CD4-positive, alpha-beta T cell treated with Interleukin-21 for 1 hour (primary cell): ENCODE measurements around the gene ZNF574.
A peak's percentile ranks its signal among the peaks of the same experiment; 100 is the strongest.

Source experiments
- DNase-seq: peaks from one replicate; pipeline ENCODE4 v3.0.0-alpha.2; 2020

The ZNF574 gene

DNA sequence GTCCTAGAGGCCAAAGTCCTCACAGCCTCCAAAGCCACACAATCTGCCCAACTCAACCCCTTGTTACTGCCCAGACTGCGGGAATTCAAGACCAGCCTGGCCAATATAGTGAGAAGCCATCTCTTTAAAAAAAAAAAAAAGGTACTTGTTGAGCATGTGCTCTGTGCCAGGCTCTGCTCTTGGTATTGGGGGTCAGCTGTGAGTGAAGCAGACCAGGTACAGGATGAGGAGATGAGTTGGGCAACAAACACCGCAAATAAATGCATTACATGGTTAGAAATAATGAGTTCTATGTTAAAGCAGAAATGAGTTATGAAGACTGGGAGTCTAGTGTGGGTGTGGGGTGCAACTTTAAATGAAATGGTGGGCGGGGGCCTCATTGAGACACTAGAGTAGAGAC lies 15.8 kb upstream of the ZNF574 start:
- DNase-seq, result no peak

DNA sequence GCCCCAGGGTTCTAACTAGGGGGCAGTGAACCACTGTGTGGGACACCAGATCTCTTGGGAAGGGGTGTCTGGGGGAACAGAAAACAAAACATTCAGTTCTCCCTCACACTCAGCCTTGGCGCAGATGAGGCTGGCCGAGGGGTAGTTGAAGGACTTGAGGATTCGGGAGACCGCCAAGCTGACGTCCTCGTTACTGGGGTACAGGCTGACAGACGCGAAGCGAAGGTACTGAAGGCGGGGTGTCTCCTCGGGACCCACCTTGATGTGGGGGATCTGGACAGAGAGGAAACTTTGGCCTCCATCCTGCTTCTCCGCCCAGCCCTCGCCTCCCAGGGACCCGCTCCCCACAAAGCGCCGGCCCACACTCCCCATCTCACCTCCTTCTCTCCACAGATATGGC lies 13.6 kb upstream of the ZNF574 start:
- DNase-seq, result no peak

DNA sequence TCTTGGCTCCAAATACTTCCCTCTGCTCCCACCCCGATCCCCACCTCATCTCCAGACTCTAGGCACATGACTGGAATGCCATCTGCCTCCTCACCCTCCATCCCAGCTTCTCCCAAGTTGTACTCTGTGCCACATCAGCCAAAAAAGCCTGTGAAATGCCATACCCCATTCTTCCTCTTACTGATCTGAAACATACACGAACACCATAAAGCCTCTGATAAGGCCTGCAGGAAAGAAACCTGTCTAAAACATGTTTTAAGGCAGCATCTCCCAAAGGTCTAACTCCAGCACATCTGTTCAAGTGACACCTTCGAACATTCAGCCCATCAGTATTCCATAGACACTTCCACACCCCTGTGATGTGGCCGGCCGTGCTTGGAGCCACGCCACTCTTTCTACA lies 11.5 kb upstream of the ZNF574 start:
- DNase-seq, result no peak

DNA sequence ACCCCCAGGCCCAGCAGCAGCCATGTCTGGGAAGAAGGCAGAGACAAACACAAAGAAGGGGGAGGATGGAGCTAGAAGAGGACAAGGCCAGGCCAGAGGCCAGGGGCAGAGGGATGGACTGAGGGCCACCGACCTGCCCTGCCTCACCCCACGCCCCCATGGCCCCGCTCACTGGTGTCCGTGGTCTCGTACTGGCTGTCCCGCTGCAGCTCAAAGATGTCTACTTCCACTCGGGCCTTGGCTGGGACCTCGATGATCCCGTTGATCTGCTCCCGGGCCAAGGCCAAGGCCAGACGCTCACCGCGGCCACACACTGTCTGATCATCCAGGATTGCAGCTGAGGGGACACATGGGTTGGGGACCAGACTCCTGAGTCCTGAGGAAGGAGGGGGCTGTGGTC lies 10.9 kb upstream of the ZNF574 start:
- DNase-seq, result no peak

DNA sequence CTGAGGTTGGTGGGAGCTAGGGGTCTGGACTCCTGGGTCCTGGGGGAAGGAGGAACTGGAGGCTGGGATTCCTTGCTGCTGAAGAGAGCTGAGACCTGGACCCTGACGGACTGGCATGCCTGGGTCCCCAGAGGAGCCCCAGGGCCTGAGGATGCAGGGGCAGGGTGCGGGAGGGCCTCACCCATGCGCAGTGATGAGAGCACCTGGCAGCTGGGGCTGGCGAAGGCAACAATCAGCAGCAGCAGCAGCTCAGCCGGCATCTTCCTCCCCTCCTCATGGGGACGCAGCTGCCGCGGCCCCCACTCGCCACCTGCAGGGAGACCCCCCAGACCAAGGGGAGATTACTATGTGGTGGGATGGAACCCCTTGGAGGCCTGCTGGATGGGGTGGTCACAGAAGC lies 10.5 kb upstream of the ZNF574 start:
- no peak for DNase-seq

DNA sequence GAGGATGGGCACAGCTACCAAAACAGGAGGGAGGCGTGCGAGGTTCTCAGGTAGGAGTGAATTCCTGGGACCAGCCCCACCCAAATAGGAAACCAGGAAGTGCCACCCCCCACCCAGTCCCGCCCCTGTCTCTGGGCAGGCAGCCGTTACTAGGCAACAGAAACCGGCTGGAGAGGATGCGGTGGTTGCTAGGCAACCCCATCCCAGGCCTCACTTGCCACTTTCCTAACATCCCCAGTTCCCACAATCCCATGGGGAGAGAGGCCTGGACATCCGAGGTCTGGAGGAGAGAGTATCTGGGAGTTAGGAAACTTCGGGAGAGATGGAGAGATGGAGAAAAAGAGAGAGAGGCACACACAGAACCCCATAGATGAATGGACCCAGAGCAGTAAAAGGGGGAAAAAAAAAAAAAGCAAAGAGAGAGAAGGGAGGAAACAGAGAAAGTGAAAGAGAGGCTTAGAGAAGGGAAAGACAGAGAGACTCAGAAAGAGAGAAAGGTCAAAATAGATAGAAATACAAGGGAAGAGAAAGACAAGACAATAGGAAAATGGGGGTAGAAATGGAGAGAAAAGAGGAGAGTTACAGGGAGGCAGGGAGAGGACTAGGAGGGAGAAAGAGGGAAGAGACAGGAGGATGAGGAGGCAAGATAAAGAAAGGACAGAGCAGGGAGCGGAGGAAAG lies 9.8 kb upstream of the ZNF574 start:
- peak; percentile 6 for DNase-seq

DNA sequence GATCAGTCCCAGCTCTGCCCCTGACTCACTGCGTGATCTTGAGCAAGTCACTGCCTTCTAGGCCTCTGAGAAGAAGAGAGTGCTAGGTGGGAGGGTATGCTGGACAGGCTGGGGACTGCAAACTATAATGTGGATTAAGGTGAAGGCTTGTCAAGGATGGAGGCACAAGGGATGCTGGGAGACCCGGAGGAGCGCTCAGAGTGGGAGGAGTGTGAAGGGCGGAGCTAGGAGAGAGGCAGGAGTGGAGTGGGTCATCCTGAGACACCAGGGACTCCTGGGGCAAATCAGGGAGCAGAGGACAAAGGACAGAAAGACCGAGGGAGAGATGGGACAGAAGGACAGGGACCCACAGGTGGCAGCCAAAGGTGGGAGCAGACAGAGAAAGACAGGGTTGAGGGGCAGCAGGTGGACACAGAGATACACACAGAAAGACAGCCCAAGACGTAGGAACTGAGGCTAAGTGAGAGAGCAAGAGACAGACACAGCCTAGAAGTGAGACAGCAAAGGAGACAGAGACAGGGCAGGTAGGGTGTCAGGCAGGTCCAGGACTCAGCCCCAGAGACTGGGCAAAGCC lies 8.6 kb upstream of the ZNF574 start:
- DNase-seq, result no peak

DNA sequence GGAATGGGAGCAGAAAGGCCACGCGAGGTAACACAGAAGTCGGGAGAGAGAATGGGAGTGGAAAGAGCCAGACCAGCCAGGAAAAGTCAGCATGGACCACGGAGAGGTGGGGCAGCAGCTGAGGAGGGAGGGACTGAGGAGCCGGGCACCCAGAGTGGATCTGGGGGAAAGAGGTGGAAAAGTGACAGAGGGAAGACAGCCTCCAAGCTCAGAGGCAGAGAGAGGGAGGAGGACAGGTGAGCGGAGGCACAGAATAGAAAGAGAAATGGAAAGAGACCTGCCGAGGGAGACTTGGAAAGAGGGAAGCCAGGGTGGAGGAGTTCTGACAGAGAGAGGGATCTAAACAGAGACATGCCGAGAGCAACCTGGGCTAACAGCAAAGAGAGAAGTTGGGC lies 7.6 kb upstream of the ZNF574 start:
- DNase-seq, result no peak

DNA sequence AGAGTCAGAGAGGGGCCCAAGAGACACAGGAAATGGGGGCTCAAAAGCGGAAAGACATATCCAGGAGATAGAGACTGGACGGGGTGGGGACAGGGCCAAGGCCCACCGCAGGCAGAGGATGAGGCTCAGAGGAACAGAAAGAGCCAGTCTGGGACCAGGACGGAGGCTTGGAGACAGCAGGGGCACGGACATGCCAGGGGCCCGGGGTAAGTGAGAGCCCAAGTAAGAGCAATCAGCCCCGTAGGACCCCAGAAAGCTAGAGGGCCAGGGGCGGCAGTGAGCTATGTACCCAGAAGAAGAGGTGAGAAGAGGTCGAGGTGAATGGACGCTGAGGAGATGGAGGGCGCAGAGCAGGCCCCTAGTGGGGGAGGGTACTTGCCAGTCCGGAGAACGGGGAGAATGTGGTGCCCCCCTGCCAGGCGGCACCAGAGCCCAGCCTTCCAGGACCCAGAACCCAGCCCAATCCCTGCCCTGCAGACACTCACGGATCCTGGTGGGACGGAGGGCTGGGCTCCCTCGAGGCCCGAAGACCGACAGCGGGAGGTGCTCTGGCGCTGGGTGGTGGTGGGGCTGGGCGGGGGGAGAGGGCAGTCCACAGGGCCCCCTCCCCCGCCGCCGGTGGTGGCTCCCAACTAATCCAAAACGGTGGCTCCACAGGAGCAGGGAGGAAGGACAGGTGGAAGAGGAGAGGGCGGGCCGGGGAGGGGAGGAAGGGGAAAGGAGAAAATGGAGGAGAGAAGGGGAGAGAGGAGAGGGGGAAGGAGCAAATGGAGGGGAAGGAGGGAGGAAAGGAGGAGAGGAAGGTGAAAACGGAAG lies 7.0 kb upstream of the ZNF574 start:
- no peak for DNase-seq

DNA sequence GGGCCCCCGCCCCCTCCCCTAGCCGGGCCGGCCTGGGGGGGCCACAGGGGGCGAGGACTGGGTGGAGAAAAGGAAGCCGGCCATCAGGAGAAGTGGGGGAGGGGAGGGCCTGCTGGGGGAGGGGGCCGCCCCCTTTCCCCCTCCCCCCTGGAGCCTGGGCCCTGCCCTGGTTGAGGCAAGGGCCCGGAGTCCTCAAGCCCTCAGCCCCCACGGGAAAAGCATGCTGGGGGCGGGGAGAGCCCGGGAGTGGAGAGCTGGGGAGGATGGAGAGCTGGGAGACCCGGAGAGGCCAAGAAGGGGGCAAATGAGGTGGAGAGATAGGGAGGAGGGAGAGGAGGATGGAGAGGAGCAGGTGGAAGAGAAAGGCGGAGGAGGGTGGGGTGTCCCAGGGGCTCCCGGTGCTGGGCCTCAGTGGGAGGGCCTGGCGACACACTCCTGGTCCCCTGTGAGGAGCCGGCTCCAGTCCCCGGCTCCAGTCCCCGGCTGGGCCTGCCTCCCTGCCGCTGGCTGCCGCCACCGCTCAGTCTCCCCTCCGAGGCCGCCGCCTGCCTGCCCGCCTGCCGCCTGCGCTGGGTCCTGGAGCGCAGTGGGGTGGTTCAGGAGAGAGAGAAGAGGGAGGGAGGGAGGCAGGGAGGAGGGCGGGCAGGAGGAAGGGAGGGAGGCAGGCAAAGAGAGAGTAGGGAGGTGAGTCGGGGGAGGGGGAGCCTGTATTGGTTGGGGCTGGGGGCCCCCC lies 6.2 kb upstream of the ZNF574 start, which contains the start of gene GRIK5:
TSS of gene GRIK5 (minus strand) at position 588 of the 733 bp plus-strand sequence. CDS start 4,436 bp downstream, outside the sequence.
- no peak for DNase-seq

DNA sequence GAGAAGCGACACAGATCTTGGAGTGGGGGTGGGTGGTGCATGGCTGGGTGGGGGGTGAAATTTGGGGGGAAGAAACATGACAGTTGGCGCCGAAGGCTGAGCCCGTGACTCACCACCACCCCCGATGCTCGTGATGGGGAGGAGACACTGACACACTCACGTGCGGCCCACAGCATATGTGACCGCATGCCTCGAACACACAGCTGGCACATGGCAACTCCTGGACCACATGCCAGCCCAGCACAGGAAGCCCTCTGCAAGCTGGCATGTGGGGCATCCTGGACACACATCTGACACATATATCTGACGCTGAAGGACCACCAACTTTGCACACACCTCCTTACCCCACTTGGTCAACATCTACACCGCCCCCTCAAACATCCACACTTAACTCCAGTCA lies 4.7 kb upstream of the ZNF574 start:
- no peak for DNase-seq

DNA sequence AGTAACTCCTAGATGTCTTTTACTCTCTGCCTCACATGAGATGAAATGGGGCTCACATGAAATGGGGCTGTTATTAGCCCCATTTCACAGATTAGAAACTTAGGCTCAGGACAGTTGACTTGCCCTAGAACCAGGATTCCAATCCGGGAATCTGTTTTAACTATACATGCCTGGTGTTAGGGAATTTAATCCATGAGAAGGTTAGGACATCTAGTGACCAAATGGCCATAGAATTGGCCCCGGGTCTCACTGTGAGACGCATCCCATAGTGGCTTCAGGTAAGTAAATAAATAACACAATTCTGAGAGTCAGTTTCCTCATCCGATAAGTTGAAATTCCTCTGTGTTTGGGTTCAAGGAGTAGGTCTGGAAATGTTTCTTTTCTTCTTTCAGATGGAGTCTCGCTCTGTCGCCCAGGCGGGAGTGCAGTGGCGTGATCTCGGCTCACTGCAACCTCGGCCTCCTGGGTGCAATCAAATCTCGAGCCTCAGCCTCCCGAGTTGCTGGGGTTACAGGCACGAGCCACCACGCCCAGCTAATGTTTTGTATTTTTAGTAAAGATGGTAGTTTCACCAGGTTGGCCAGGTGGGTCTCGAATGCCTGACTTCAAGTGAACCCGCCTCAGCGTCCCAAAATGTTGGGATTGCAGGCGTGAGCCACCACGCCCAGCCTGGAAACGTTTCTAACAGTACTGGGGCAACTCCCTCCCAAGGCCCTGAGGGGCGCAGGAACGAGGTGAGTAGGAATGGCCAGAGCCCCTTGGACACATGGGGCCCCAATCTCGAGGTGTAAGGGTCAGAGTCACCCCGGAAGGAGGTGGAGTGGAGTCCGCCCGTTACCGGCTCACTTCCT lies 1.2 kb upstream of the ZNF574 start:
- no peak for DNase-seq

DNA sequence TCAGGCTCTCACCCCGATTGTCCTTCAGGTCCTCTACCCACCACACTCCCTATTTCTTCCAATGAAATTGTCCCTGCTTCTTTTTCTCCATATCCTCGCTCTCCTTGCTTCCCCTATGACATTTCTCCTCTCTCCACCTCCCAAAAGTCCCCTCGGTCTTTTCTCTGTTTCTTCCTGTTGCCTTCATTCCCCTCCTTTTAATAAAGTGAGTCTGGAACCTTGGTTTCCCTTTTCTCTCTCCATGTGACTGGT lies 676 bp upstream of the ZNF574 start:
- DNase-seq, result no peak

DNA sequence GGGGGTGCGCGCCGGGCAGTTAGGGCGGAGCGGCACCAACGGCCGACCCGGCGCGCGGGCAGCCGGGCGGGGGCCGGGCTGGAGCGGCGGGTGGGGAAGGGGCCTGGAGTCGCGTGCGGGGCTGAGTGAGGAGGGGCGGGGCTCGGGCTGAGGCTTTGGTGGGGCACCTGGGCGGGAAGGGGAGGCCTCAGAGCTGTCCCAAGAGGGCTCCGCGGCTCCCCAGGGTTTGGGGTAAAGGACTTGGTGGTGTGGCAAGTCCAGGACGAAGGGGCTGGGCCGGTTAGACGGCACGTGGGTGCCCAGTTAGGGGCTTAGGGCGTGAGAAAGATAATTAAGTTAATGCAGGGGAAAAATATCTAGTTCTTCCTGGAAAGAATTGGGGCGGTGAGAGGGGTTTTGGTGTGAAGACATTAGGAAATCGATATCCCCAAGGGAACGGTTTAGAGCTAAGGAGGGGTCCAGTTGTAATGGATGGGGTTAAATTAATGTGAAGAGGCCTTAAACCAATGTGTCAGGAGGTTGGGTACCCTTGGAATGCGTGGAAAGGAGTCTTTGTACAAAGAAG lies 496 bp downstream of the ZNF574 start:
- DNase-seq, result no peak

DNA sequence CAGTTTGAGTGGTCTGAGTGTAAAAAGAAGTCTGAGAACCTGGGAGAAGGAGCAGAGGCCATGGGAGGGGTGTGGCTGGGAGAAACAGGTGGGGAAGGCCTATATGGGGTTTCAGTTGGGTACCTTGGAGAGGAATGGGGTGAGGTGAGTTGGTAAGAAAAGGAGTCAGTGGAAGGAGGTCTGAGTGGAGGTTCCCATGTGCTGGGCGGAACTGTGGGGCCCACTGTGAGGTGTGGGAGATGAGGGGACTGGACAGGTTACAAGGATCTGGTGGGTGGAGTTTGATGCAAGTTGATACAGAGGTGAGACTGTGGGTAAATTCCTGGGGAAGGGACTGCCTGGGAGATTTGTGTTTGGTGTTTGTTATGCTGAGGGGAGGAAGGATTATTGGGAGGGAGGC lies 2.1 kb downstream of the ZNF574 start:
- DNase-seq, result no peak

DNA sequence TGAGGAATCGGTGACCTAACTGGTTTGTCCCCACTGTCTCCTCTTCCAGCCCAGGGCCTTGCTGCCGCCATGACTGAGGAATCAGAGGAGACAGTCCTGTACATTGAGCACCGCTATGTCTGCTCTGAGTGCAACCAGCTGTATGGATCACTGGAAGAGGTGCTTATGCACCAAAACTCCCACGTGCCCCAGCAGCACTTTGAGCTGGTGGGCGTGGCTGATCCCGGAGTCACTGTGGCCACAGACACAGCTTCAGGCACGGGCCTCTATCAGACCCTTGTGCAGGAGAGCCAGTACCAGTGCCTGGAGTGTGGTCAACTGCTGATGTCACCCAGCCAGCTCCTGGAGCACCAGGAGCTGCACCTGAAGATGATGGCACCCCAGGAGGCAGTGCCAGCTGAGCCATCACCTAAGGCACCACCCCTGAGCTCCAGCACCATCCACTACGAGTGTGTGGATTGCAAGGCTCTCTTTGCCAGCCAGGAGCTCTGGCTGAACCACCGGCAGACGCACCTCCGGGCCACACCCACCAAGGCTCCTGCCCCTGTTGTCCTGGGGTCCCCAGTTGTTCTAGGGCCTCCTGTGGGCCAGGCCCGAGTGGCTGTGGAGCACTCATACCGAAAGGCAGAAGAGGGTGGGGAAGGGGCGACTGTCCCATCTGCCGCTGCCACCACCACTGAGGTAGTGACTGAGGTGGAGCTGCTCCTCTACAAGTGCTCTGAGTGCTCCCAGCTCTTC lies 2.7 kb downstream of the ZNF574 start:
- no peak for DNase-seq

DNA sequence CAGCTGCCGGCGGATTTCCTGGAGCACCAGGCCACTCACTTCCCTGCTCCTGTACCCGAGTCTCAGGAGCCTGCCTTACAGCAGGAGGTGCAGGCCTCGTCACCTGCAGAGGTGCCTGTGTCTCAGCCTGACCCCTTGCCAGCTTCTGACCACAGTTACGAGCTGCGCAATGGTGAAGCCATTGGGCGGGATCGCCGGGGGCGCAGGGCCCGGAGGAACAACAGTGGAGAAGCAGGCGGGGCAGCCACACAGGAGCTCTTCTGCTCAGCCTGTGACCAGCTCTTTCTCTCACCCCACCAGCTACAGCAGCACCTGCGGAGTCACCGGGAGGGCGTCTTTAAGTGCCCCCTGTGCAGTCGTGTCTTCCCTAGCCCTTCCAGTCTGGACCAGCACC lies 3.3 kb downstream of the ZNF574 start:
- no peak for DNase-seq

DNA sequence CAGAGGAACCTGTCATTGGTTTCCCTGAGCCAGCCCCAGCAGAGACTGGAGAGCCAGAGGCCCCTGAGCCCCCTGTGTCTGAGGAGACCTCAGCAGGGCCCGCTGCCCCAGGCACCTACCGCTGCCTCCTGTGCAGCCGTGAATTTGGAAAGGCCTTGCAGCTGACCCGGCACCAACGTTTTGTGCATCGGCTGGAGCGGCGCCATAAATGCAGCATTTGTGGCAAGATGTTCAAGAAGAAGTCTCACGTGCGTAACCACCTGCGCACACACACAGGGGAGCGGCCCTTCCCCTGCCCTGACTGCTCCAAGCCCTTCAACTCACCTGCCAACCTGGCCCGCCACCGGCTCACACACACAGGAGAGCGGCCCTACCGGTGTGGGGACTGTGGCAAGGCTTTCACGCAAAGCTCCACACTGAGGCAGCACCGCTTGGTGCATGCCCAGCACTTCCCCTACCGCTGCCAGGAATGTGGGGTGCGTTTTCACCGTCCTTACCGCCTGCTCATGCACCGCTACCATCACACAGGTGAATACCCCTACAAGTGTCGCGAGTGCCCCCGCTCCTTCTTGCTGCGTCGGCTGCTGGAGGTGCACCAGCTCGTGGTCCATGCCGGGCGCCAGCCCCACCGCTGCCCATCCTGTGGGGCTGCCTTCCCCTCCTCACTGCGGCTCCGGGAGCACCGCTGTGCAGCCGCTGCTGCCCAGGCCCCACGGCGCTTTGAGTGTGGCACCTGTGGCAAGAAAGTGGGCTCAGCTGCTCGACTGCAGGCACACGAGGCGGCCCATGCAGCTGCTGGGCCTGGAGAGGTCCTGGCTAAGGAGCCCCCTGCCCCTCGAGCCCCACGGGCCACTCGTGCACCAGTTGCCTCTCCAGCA lies 4.2 kb downstream of the ZNF574 start:
- DNase-seq, result no peak

DNA sequence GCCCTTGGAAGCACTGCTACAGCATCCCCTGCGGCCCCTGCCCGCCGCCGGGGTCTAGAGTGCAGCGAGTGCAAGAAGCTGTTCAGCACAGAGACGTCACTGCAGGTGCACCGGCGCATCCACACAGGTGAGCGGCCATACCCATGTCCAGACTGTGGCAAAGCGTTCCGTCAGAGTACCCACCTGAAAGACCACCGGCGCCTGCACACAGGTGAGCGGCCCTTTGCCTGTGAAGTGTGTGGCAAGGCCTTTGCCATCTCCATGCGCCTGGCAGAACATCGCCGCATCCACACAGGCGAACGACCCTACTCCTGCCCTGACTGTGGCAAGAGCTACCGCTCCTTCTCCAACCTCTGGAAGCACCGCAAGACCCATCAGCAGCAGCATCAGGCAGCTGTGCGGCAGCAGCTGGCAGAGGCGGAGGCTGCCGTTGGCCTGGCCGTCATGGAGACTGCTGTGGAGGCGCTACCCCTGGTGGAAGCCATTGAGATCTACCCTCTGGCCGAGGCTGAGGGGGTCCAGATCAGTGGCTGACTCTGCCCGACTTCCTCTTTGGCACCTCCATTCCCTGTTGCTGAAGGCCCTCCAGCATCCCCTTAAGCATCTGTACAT lies 4.9 kb downstream of the ZNF574 start:
- no peak for DNase-seq

DNA sequence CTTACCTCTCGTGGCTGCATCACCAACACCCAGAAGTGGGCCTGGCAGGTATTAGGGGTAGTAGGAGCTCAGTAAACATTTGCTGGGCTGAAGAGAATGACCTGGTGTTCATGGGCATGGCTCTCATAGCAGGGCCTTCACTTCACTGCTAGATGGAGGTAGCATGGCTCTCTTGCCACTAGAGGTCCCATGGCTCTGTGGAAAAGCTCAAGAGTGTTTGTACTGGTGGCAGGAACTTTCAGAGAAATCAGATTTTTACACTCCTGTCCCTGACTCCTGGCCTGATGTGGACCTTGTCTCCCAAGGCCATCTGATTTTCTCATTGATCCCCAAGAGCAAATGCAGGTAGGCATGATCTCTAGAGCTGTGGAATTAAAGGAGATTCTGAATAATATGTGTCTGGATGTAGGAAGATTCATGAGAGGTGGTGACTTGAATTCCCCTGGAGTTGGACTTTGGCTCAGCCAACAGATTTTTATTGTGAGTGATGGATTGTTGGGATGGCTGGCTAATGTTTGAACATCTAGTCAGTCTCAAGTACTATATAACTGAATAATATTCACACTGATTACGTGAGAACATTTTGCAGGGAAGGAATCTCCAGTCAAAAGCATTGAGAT lies 5.7 kb downstream of the ZNF574 start:
- peak; percentile 35 for DNase-seq
